ENCODE data around the gene ATXN1. TPM values are rescaled to one million over a fixed set of nuclear protein-coding genes. Genes with fewer than 3 reads are reported as not detected.

ATXN1 gene
- total RNA-seq, 1 experiment from 2014 or later: 19.7 TPM

- Mint-ChIP-seq H3K27ac (ENCODE audit: unreplicated experiment) (no peak overlapping the region), H3K4me1 (ENCODE audit: low read depth, unreplicated experiment) (peaks cover 12% of the 10 kb centered on the region), H3K4me3 (ENCODE audit: low read depth, unreplicated experiment) (no peak overlapping the region), H3K27me3 (ENCODE audit: unreplicated experiment) (no peaks in the 10 kb centered on the region), H3K9me3 (ENCODE audit: low read depth, unreplicated experiment) (no peaks in the 10 kb centered on the region), H3K36me3 (ENCODE audit: insufficient read depth, unreplicated experiment) (no peaks in the 10 kb centered on the region)
- intact Hi-C loops (cut with micrococcal nuclease; ENCODE audit: unreplicated experiment): no loop called here
- no peak for DNase-seq
- CTCF ChIA-PET: no interaction called here
- BruUV-seq (replicated peaks): no TSS peak
- TF ChIP-seq CTCF (IDR thresholded peaks at IDR 0.05; ENCODE audit: unreplicated experiment): no peak
Measured at GRCh38 chr6:16539086-16539931, 222.0 kb downstream of the ATXN1 start.

- H3K36me3 Mint-ChIP-seq (ENCODE audit: insufficient read depth, unreplicated experiment): no peaks in the 10 kb centered on the region
- no TSS peak for BruUV-seq (replicated peaks)
- no peak overlapping the region for H3K4me3 Mint-ChIP-seq (ENCODE audit: low read depth, unreplicated experiment)
- no peak overlapping the region for H3K27ac Mint-ChIP-seq (ENCODE audit: unreplicated experiment)
- DNase-seq: no peak
- TF ChIP-seq CTCF (IDR thresholded peaks at IDR 0.05; ENCODE audit: unreplicated experiment): no peak
- CTCF ChIA-PET: no interaction called here
- intact Hi-C loops (cut with micrococcal nuclease; ENCODE audit: unreplicated experiment): no loop called here
- H3K4me1 Mint-ChIP-seq (ENCODE audit: low read depth, unreplicated experiment): peaks cover 12% of the 10 kb centered on the region
- H3K9me3 Mint-ChIP-seq (ENCODE audit: low read depth, unreplicated experiment): no peaks in the 10 kb centered on the region
- H3K27me3 Mint-ChIP-seq (ENCODE audit: unreplicated experiment): no peaks in the 10 kb centered on the region
Measured at GRCh38 chr6:16535564-16535963, 225.7 kb downstream of the ATXN1 start.

- CTCF ChIA-PET: interaction anchor here (0.7 kb wide), 1 partner anchor 22 kb away, joined by 3 read pairs; no protein-coding TSS in a partner anchor
- intact Hi-C loops (cut with micrococcal nuclease; ENCODE audit: unreplicated experiment): no loop called here
- Mint-ChIP-seq H3K4me1 (ENCODE audit: low read depth, unreplicated experiment) (peaks cover under 1% of the 10 kb centered on the region), H3K4me3 (ENCODE audit: low read depth, unreplicated experiment) (no peak overlapping the region), H3K27ac (ENCODE audit: unreplicated experiment) (no peak overlapping the region), H3K9me3 (ENCODE audit: low read depth, unreplicated experiment) (no peaks in the 10 kb centered on the region), H3K27me3 (ENCODE audit: unreplicated experiment) (no peaks in the 10 kb centered on the region), H3K36me3 (ENCODE audit: insufficient read depth, unreplicated experiment) (no peaks in the 10 kb centered on the region)
- DNase-seq: no peak
- no TSS peak for BruUV-seq (replicated peaks)
- TF ChIP-seq CTCF (IDR thresholded peaks at IDR 0.05; ENCODE audit: unreplicated experiment): no peak
Measured at GRCh38 chr6:16533721-16534136, 227.5 kb downstream of the ATXN1 start.

- intact Hi-C loops (cut with micrococcal nuclease; ENCODE audit: unreplicated experiment): no loop called here
- CTCF ChIA-PET: interaction anchor here (0.7 kb wide), 1 partner anchor 22 kb away, joined by 3 read pairs; no protein-coding TSS in a partner anchor
- no peaks in the 10 kb centered on the region for H3K27me3 Mint-ChIP-seq (ENCODE audit: unreplicated experiment)
- BruUV-seq (replicated peaks): no TSS peak
- H3K36me3 Mint-ChIP-seq (ENCODE audit: insufficient read depth, unreplicated experiment): no peaks in the 10 kb centered on the region
- no peaks in the 10 kb centered on the region for H3K4me1 Mint-ChIP-seq (ENCODE audit: low read depth, unreplicated experiment)
- no peak for DNase-seq
- no peak for TF ChIP-seq CTCF (IDR thresholded peaks at IDR 0.05; ENCODE audit: unreplicated experiment)
- no peak overlapping the region for H3K27ac Mint-ChIP-seq (ENCODE audit: unreplicated experiment)
- no peaks in the 10 kb centered on the region for H3K9me3 Mint-ChIP-seq (ENCODE audit: low read depth, unreplicated experiment)
- no peak overlapping the region for H3K4me3 Mint-ChIP-seq (ENCODE audit: low read depth, unreplicated experiment)
Measured at GRCh38 chr6:16533210-16533609, 228.1 kb downstream of the ATXN1 start.

Measured in Calu3 (cell line).